Activated CD8-positive, alpha-beta memory T cell treated with anti-CD3 and anti-CD28 coated beads for 48 hours (primary cell): ENCODE data around the gene IL1RN.
A peak's percentile ranks its signal among the peaks of the same experiment; 100 is the strongest.

ENCODE experiments used
- DNase-seq, 3 experiments: peaks; one replicate each; pipeline ENCODE4 v3.0.0-alpha.2; 2020; ENCODE audit warnings: low read depth in 2 of 3, low spot score in 2 of 3

The IL1RN gene

DNA sequence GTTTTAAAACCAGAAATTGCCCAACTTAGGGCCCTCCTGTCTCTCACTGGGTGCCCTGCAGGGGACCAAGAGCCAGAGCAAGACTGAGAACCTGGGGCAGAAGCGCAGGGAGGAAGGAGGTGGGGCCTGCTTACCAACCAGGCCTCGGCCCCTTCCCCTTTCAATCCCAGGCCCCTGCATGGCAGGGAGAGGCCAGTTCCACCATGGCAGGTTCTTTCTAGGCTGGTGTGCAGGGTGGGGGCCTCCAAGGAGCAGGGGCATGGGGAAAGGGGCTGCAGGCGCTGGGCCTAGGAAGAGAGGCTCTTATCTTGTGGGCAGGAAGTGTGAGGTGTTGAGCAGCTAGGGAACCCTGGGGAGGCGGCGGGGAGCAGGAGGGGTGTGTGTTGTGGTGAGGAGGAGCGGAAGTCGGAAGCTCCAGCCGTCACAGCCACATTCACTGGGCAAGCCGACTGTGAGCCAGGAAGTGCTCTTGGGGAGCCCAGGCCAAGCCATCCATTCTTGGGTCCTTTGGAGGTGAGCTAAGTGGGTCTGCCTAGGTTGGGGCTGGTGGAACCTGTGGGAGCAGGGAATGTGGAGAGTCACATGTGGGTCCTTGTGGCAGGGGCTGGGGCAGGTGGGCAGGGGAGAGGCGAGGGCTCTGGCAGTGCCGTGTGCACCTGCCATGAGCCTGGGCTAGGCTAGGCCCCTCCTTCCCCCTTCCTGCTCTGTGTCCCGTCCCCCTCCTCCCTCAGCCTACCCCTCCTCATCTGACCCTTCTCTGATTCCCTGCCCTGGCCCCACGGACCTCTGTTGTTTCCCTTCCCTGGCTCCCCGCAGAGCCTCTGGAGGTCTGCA, 46.4 kb downstream of the IL1RN start, which contains the start of gene PSD4:
TSS of gene PSD4 (plus strand) at position 430 of the 834 bp plus-strand sequence. CDS start 8,486 bp downstream, outside the sequence.
- peak; percentile 65 to 82 (median 74) for DNase-seq

DNA sequence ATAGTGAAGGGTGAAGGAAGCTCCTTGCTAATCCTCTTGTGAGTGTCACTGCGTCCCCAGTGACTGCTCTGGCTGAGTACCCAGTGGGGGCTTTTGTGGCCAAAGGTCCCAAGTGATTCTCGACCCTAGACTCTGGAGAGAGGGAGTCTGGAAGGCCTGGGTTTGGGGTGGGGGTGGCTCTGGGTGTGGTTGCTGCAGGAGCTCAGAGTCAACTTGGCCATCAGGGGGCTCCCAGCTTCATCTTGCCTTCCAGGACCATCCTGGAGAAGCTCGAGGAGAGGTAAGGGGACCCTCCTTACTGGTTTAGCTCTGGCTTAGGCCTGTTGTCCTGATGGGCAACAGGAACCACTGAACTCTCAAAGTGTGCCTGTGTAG, 47.0 kb downstream of the IL1RN start:
- DNase-seq = no peak

DNA sequence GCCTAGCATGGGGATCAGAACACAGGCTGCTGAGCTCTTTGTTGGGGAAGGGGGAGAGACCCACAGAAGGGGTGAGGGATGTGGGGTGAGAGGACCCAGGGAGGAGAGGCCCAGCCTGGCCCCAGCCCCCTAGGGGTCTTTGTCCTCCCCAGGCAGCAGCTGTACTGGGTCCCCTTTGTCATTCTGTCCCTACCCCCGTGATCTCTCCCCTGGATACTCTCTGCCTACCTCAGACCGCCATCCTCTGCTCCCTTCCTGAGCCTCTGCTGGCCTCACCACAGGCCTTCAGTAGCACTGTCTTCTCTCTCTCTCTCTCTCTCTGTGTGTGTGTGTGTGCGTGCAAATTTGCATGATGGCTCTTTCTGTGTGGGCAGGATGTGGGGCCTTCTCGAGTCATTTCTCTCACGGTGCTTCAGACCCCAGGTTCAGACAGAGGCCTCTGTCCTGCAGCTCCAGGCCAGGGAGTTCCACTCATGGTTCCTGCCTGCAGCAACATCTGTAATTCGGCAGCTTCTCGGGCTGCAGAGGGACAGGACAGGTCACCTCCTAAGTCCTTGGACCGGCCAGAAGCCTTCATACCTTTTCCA, 47.7 kb downstream of the IL1RN start:
- peak in 1 of 3 experiments; percentile 50 for DNase-seq

DNA sequence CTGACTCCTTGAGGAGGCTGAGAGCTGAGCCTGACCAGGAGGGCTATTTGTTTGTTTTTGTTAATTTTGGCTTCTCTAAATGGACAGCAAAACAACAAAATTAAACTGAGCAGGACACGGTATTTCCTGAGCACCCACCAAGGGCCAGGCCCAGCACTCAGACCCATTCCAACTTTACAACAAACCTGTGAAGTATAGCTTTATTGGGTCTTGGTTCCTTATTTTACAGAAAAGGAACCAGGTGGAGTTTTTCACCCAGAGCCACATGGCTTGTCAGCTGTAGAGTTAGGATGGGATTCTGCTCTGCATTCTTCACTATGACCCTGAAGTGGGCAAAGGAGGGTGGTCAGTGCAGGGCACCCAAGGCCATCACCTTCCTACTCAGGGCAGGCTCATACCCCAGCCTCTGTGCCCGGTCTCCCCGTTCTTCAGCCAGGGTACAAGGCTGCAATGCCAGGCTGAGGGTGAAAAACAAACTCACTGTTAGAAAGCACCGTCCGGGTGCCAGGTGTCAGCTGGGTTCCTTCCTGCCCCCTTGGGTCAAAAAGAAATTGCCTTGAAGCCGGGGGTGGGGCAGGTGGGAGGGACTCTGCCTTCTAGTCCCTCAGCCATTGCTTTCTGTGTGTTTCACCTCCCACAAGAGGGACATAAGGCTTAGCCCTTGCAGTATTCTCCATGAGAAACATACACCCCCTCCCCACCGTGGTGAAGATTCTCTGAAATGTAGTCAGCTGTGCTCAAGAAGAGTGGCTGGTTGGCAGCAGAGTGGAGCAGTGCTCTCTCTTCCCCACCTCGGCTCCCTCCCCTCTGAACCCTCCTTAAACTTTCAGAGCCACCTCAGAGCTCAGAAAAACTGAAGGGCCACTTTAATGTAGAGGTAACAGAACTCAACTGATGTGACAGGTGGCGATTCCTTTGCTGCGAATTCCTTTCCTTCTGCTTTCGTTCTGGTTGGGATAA, 48.6 kb downstream of the IL1RN start:
- DNase-seq = no peak

DNA sequence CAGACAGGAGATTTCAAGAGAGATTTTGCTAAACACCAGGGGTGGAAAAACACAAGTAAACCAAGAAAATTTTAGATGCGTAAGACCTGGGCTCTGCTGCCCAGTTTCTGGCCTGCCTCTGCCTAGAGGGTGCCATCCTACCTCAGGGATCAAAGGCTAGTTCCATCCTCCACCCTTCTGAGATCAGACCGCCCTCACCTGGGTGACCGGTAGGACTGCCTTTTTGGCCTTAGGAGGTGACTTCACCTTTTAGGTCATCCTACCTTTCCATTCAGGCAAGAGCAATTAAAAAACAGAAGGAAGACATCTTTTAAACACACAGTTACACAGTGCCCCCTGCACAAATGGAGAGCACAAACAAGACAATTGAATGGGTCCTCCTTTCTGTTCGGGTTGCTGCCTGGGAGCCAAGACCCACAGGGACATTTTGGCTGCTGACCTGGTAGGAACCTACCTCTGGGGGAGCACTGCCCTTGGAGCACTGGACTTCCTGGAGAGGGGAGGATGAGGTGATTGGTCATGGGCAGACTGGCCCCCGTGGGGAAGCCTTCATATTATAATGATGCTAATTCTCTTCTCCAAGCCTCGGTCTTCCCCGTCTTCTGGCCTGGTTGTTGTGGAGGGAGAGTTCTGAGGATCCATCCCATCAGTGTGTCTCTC, 49.4 kb downstream of the IL1RN start:
- DNase-seq = no peak

DNA sequence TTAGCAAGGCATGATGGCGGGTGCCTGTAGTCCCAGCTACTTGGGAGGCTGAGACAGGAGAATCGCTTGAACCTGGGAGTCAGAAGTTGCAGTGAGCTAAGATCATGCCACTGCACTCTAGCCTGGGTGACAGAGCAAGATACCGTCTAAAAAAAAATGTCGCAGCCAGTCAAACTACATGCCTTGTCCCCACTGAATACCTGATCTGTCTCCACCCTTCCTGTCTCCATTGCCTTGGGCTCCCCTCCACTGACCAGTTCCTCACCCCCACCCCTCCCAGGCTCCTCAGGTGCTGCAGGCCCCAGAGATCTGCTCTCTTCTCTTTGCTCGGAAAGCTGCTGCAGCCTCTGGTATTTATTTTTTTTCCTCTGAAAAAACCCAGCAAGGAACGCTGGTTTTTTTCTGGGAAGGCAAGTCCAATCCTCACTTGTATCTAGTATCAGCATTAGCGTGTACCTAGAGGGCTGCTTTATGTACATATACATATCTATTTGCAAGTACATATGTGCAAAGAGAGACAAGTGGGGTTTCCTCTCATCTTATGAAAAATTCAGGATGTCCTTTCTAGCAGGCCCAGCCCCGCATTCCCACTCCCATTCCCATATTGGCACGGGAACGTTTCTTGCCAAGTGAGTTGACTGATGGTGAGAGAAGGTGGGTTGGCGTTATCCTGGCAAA, 50.8 kb downstream of the IL1RN start:
- DNase-seq = no peak

DNA sequence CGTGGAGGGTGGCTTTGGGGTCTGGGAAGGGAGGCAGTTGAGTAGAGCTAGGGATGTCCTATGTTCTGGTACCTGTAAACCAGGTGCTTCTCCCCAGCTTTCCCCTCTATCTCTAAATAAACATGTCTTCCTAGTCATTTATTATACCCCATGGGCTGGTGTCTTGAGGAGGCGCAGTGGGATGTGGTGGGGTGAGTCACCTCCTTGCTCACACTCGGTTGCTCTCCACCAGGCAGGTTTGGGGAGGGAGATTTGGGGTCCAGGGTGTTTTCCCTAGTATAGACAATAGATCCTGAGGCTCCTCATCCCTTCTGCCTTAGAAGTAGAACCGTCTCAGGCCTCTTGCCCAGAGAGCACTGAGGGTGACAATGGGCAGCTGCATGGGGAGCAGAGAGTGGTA, 51.5 kb downstream of the IL1RN start:
- no peak for DNase-seq

DNA sequence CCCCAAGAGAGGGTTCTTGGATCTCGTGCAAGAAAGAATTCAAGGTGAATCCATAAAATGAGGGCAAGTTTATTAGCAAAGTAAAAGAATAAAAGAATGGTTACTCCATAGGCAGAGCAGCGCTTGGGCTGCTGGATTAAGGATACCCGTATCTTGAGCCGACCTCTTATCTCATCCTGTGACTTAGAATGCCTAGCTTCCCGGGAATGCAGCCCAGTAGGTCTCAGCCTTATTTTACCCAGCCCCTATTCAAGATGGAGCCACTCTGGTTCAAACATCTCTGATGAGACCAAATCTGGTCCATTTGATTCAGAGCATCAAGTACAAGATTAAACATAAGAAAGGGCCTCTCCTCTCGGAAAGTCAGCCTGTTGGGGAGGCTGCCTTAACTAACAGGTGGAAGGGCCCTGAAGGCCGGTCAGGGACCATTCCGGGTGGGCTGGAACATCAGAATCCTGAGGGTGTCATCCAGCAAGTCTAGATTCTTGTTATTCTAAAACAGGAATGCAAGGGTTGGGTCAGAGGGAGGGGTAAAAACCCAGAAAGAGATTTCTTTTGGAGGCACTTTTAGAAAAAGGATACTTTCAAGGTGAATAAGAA, 52.1 kb downstream of the IL1RN start:
- no peak for DNase-seq

DNA sequence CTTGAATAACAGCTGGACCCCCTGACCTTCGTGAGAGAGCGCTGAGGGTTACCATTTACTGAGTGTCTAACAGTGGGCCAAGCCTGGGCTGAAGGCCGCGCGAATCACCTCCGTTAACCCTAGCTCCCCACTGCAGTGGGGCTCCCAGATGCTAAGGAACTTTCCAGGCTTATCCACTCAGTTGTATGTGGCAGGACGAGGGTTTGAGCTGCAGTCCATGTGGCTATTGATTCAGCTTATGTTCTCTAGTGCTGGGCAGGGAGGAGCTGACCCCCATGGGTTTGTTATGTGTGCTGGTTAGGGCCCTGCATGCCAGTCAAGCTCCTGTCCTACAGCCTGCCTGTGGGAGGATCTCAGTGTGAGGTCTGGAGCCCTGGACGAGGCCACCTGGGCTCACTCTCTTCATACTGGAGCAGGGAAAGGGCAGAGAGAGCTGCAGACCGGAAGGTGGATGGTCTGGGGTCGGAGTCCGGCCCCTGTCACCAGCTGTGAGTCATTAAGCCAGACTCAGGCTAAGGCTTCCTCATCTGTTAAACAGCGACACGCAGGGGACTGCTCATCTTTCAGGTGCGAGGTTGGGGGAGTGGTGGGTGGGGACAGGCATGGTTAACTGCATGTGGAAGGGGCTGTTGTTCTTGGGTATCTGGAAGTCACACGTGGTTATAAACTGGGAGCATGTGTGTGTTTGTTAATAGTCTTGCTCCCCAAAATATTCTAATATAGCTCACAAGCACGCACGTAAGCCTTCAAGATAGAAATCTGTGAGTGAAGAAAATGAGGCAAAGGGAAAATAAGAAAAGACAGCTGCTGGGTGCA, 52.9 kb downstream of the IL1RN start:
- no peak for DNase-seq

DNA sequence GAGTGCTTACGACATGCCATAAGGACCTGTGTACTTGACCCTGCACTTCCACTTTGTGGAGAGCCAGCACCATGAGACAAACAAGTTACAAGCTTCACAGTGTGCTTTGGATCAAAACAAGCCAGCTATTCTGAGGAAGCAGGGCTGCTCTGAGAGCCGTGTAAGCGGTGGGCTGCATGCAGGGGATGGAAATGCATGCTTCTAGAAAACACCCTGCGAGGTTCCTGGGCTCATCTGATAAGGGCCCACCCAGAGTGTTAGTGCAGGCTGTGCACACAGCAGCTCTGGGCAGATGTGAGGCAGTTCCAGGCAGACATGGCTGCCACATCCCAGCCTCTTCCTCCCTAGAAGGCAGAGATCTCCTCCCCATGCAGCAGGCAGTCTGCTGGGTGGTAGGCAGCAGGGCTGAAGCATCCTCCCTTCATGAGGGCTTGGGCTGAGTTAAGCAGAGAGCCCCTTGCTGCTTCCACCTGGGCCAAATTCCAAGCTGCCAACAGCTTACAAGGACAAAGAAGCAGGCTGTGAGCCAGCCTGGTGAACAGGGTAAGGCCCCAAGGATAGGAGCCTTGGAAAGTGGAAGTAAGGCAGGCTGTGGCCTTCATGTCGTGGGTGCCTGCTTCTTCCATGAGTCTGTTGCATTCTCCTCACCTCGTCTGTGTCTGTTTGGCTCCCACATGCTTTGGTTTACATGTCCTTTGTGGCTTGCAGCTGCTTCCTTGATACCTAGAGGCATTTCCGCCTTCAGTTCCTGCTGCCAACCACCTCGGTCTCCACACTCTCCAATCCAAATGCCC, 54.1 kb downstream of the IL1RN start:
- DNase-seq = no peak

DNA sequence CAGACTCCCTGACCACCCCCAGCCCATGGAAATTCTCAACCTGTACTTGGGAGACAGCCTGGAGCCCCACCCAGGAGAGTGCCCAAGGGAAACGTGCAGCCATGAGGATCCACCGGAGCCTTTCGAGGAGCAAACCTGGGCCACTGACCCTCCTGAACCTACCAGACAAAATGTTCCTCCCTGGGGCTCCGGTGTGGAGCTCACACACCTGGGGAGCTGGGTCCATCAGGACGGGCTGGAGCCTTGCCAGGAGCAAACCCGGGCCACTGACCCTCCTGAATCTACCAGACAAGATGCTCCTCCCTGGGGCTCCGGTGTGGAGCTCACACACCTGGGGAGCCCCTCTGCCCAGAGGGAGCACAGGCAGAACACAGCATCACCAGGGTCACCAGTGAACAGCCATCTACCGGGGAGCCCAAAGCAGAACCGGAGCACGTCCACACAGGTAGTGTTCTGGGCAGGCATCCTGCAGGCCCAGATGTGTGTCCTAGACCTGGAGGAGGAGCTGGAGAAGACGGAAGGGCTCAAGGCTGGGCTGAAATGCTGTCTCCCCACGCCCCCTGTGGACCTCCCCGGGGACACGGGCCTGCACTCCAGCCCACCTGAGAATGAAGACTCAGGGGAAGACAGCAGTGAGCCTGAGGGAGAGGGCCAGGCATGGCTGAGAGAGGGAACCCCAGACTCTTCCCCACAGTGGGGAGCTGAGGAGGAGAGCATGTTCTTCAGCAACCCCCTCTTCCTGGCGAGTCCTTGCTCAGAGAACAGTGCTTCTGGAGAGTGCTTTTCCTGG, 55.3 kb downstream of the IL1RN start:
- DNase-seq = no peak

DNA sequence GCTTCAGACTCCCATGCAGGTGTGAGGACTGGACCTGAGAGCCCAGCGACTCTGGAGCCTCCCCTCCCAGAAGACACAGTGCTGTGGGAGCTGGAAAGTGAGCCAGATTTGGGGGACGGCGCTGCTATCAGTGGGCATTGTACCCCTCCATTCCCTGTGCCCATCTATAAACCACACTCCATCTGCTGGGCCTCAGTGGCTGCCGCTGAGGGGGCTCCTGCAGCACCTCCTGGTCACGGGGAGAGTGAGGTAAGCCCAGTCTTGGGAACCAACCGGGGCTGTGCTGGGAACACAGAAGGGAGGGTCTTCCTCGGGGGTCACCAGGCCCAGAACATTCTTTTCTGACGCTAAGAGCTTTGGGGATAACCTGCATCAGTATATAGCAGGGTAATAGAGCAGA, 55.9 kb downstream of the IL1RN start:
- no peak for DNase-seq
